ENCODE results near the gene ADRA2A.

Gene ADRA2A

DNA sequence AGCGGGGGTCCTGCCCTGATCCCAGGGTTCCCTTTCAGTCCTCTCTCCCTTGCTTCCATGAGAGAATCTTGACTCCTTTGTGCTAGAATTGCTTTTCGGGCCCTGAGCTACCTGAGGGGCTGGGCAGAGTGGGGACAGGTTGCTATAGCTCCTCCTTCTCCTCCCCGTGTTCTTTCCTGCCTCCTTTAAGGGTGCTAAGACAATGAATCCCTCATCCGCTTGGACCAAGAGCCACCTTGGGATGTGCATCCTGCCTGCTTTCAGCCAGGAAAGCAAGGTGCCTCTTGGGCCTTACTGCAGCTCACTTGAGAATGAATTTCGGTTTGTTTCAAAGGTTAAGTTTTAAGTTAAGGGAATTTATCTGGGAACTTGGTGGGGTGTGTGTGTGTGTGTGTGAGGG is 53.6 kb downstream of the ADRA2A start:
- no peak for ATAC-seq
- TF ChIP-seq ZFP30 (CRISPR knock-in tag; IDR thresholded peaks at IDR 0.05): no peak
- no peak for TF ChIP-seq CSDC2 (CRISPR knock-in tag; IDR thresholded peaks at IDR 0.05)
- TF ChIP-seq ZNF8 (CRISPR knock-in tag; IDR thresholded peaks at IDR 0.05): no peak
- TF ChIP-seq, protein P1, sequence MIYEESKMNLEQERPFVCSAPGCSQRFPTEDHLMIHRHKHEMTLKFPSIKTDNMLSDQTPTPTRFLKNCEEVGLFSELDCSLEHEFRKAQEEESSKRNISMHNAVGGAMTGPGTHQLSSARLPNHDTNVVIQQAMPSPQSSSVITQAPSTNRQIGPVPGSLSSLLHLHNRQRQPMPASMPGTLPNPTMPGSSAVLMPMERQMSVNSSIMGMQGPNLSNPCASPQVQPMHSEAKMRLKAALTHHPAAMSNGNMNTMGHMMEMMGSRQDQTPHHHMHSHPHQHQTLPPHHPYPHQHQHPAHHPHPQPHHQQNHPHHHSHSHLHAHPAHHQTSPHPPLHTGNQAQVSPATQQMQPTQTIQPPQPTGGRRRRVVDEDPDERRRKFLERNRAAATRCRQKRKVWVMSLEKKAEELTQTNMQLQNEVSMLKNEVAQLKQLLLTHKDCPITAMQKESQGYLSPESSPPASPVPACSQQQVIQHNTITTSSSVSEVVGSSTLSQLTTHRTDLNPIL (CRISPR knock-in tag; IDR thresholded peaks at IDR 0.05; ENCODE audit: low read depth): no peak
- no peak for TF ChIP-seq PPARA (CRISPR knock-in tag; IDR thresholded peaks at IDR 0.05; ENCODE audit: borderline replicate concordance)
- no peak for TF ChIP-seq ZNF70 (CRISPR knock-in tag; IDR thresholded peaks at IDR 0.05)
- no peak for TF ChIP-seq ZNF565 (CRISPR knock-in tag; conservative IDR thresholded peaks at IDR 0.05; ENCODE audit: low read depth)
- TF ChIP-seq ARNTL (CRISPR knock-in tag; IDR thresholded peaks at IDR 0.05; ENCODE audit: borderline replicate concordance, low read depth): no peak
